ENCODE results near the gene SYVN1.

Gene SYVN1

DNA sequence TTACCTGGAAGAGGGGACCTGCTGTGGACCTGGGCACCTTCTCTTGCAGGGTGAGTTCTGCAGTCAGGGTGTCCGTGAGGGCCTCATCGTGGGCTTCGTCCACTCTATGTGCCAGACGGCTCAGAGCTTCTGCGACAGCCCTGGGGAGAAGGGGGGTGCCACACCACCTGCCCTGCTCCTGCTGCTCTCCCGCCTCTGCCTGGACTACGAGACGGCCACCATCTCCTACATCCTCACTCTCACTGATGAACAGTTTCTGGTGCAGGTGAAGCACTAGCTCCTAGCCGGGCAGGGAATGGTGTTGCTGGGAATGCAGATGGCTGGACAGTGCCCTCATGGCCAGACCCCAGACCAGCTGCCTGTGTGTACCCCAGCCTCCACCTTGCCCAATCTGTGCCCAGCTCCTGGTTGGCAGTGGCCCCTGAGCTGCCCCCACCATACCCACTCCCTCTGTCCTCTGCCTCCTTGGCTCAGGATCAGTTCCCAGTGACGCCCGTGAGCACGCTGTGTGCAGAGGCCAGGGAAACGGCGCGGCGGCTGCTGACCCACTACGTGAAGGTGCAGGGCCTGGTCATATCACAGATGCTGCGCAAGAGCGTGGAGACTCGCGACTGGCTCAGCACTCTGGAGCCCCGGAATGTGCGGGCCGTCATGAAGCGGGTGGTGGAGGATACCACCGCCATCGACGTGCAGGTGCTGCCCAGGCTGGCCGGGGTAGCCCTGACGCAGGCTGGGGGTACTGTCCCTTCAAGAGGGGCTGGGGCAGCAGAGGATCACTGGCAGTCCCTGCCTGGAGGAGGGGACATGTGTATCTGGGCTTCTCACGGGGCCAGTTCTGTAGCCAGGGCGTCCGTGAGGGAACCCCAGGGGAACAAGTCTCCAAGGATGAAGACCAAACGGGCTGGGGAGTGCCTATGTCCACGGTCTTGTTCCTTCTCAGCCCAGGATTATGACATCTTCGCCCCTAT is 24.8 kb downstream of the SYVN1 start:
- H3K4me1 Mint-ChIP-seq (ENCODE audit: low read depth): peaks cover 39% of the 10 kb centered on the region
- intact Hi-C loops (cut with micrococcal nuclease): loop anchor here (10.0 kb wide), 2 partner anchors 145 to 195 kb away; partner anchors contain the start of gene ATG2A
- no peaks in the 10 kb centered on the region for H3K9me3 Mint-ChIP-seq
- no peak overlapping the region for H3K4me3 Mint-ChIP-seq
- peaks cover 56% of the 10 kb centered on the region for H3K36me3 Mint-ChIP-seq (ENCODE audit: low read depth)
- no peak overlapping the region for H3K27ac Mint-ChIP-seq
- H3K27me3 Mint-ChIP-seq: peaks cover 26% of the 10 kb centered on the region

- peaks cover 39% of the 10 kb centered on the region for H3K4me1 Mint-ChIP-seq (ENCODE audit: low read depth)
- no peak overlapping the region for H3K4me3 Mint-ChIP-seq
- H3K27ac Mint-ChIP-seq: no peak overlapping the region
- intact Hi-C loops (cut with micrococcal nuclease): no loop called here
- peaks cover 58% of the 10 kb centered on the region for H3K36me3 Mint-ChIP-seq (ENCODE audit: low read depth)
- H3K9me3 Mint-ChIP-seq: no peaks in the 10 kb centered on the region
- peaks cover 16% of the 10 kb centered on the region for H3K27me3 Mint-ChIP-seq
These were observed 25.7 kb downstream of the SYVN1 start for GRCh38 chr11:65108469-65109123.

DNA sequence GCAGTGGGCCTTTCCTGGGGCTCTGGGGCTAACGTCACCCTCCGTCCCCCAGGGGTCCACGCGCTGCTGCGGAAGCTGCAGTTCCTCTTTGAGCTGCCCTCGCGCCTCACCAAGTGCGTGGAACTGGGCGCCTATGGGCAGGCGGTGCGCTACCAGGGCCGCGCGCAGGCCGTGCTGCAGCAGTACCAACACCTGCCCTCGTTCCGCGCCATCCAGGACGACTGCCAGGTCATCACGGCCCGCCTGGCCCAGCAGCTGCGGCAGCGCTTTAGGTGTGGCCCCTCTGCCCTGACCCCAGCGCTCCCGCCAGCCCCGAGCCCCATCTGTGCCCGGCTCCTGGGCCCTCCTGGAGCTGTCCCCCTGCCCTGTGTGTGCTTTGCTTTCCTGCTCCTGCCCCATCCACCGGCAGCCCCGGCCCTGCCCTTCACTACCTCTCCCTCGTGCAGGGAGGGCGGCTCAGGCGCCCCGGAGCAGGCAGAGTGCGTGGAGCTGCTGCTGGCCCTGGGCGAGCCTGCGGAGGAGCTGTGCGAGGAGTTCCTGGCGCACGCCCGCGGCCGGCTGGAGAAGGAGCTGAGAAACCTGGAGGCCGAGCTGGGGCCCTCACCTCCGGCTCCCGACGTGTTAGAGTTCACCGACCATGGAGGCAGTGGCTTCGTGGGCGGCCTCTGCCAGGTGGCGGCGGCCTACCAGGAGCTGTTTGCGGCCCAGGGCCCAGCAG is 26.4 kb downstream of the SYVN1 start:
- Mint-ChIP-seq H3K36me3 (ENCODE audit: low read depth) (peaks cover 58% of the 10 kb centered on the region), H3K27me3 (peaks cover 9% of the 10 kb centered on the region), H3K9me3 (no peaks in the 10 kb centered on the region)

GRCh38 chr11:65107078-65107477 is 27.2 kb downstream of the SYVN1 start:
- peaks cover 58% of the 10 kb centered on the region for H3K36me3 Mint-ChIP-seq (ENCODE audit: low read depth)
- no peaks in the 10 kb centered on the region for H3K9me3 Mint-ChIP-seq
- no peak overlapping the region for H3K27ac Mint-ChIP-seq
- peaks cover 4% of the 10 kb centered on the region for H3K27me3 Mint-ChIP-seq
- H3K4me1 Mint-ChIP-seq (ENCODE audit: low read depth): peaks cover 25% of the 10 kb centered on the region
- intact Hi-C loops (cut with micrococcal nuclease): no loop called here
- no peak overlapping the region for H3K4me3 Mint-ChIP-seq

More for the DNA sequence above, 26.4 kb downstream of the SYVN1 start:
- Mint-ChIP-seq H3K27ac (no peak overlapping the region), H3K4me1 (ENCODE audit: low read depth) (peaks cover 32% of the 10 kb centered on the region), H3K4me3 (no peak overlapping the region)
- intact Hi-C loops (cut with micrococcal nuclease): no loop called here

GRCh38 chr11:65104628-65105027 is 29.7 kb downstream of the SYVN1 start:
- Mint-ChIP-seq H3K27ac (no peak overlapping the region), H3K4me3 (no peak overlapping the region), H3K4me1 (ENCODE audit: low read depth) (peaks cover 6% of the 10 kb centered on the region), H3K27me3 (no peaks in the 10 kb centered on the region), H3K36me3 (ENCODE audit: low read depth) (peaks cover 52% of the 10 kb centered on the region), H3K9me3 (no peaks in the 10 kb centered on the region)
- intact Hi-C loops (cut with micrococcal nuclease): no loop called here

DNA sequence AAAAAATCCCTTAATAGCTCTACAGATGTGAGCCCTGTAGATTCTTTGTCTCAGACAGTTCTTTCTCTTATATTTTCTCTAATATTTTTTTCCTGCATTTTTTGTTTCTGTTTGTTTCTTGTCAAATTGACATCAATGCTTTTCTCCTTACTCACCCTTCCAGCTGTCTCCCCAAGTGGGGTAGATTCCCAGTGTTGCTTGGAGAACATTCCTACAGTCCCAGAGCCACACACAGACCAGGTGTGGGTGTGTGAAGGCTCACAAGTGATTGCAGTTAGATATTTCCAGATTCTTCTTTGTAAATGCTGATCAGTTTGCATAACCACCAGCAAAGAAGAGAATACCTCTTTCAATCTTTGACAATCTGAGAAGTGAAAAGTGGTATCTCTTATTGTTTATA is 30.8 kb downstream of the SYVN1 start:
- Mint-ChIP-seq H3K4me1 (ENCODE audit: low read depth) (peaks cover 13% of the 10 kb centered on the region), H3K27me3 (no peaks in the 10 kb centered on the region), H3K27ac (no peak overlapping the region), H3K4me3 (no peak overlapping the region), H3K36me3 (ENCODE audit: low read depth) (peaks cover 48% of the 10 kb centered on the region), H3K9me3 (no peaks in the 10 kb centered on the region)
- intact Hi-C loops (cut with micrococcal nuclease): no loop called here

DNA sequence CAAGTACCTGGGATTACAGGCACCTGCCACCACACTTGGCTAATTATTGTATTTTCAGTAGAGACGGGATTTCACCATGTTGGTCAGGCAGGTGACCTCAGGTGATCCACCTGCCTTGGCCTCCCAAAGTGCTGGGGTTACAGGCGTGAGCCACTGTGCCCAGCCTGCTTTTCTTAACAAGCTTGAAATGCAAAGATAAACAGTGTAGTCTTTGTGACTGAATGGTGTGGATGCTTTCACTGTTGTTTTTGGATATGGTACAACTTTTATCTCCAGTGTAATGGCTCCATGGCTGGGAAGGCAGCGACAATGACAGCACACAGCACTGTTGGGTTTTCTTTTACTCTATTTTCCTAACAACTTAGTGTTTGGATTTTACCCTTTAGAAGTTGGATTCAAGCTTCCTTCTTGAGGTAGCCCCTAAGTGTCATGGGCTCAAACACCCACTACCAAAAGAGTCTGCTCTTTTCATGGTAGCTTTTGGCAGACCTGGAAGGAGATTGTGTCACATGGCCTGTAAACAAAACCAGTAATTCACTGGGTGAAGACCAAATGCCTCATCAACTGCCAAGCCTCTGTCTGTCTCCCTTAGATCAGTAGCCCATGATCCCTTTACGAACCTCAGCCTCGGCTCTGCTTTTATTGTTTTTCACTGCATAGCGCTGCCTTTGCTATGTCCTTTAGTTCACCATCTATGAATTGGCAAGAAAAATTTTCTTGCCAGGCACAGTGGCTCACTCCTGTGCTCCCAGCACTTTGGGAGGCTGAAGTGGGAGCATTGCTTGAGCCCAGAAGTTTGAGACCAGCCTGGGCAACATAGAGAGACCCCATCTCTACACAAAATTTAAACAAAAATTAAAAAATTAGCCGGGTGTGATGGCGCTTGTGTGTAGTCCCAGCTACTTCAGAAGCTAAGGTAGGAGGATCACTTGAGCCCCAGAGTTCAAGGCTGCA is 31.9 kb downstream of the SYVN1 start:
- H3K9me3 Mint-ChIP-seq: no peaks in the 10 kb centered on the region
- peaks cover 44% of the 10 kb centered on the region for H3K36me3 Mint-ChIP-seq (ENCODE audit: low read depth)
- no peak overlapping the region for H3K4me3 Mint-ChIP-seq
- no peaks in the 10 kb centered on the region for H3K27me3 Mint-ChIP-seq
- intact Hi-C loops (cut with micrococcal nuclease): no loop called here
- H3K4me1 Mint-ChIP-seq (ENCODE audit: low read depth): peaks cover 13% of the 10 kb centered on the region
- no peak overlapping the region for H3K27ac Mint-ChIP-seq

GRCh38 chr11:65100674-65101350 is 33.5 kb downstream of the SYVN1 start:
- H3K4me1 Mint-ChIP-seq (ENCODE audit: low read depth): peaks cover 14% of the 10 kb centered on the region
- peaks cover 27% of the 10 kb centered on the region for H3K36me3 Mint-ChIP-seq (ENCODE audit: low read depth)
- no peaks in the 10 kb centered on the region for H3K27me3 Mint-ChIP-seq
- no peaks in the 10 kb centered on the region for H3K9me3 Mint-ChIP-seq
- no peak overlapping the region for H3K27ac Mint-ChIP-seq
- no peak overlapping the region for H3K4me3 Mint-ChIP-seq
- intact Hi-C loops (cut with micrococcal nuclease): no loop called here

GRCh38 chr11:65096926-65097325 is 37.4 kb downstream of the SYVN1 start:
- Mint-ChIP-seq H3K27me3 (no peaks in the 10 kb centered on the region), H3K27ac (peak overlapping the region; percentile 79), H3K4me1 (ENCODE audit: low read depth) (peaks cover 18% of the 10 kb centered on the region), H3K9me3 (no peaks in the 10 kb centered on the region), H3K4me3 (peak overlapping the region; percentile 79), H3K36me3 (ENCODE audit: low read depth) (peaks cover 13% of the 10 kb centered on the region)
- intact Hi-C loops (cut with micrococcal nuclease): loop anchor here (1.0 to 5.0 kb wide), 4 partner anchors 13 to 85 kb away; partner anchors contain the start of genes ARL2, CDCA5, SNX15 and ZFPL1

- Mint-ChIP-seq H3K4me3 (peak within 1 kb of the TSS; percentile 79), H3K9me3 (no peaks in the 10 kb centered on the region), H3K36me3 (ENCODE audit: low read depth) (peaks cover 13% of the 10 kb centered on the region), H3K4me1 (ENCODE audit: low read depth) (peaks cover 18% of the 10 kb centered on the region), H3K27me3 (no peaks in the 10 kb centered on the region), H3K27ac (peak within 1 kb of the TSS; percentile 79)
- intact Hi-C loops (cut with micrococcal nuclease): loop anchor here (1.0 to 5.0 kb wide), 4 partner anchors 12 to 84 kb away; partner anchors contain the start of genes ARL2, CDCA5, SNX15 and ZFPL1
These were observed 38.1 kb downstream of the SYVN1 start, which contains the start of gene VPS51 for GRCh38 chr11:65095974-65096806. VPS51 (plus strand) TSS chr11:65096214; CDS start chr11:65096251, 37 bp downstream.

DNA sequence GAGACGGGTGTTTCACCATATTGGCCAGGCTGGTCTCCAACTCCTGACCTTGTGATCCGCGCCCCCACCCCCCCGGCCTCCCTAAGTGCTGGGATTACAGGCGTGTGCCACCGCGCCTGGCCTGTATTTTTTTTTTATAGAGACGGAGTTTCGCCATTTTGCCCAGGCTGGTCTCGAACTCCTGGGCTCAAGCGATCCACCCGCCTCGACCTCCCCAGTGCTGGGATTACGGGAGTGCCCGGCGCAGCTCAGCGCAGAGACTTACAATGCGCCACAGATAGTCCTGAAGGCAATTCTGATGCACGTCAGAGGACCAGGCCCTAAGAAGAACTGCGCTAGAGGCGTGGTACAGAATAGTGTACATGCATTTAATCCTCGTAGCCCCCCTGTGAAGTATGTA is 38.9 kb downstream of the SYVN1 start:
- Mint-ChIP-seq H3K27ac (peak overlapping the region; percentile 79), H3K36me3 (ENCODE audit: low read depth) (peaks cover 17% of the 10 kb centered on the region), H3K4me1 (ENCODE audit: low read depth) (peaks cover 18% of the 10 kb centered on the region), H3K9me3 (no peaks in the 10 kb centered on the region), H3K4me3 (no peak overlapping the region), H3K27me3 (no peaks in the 10 kb centered on the region)
- intact Hi-C loops (cut with micrococcal nuclease): loop anchor here (5.0 kb wide), 1 partner anchor 83 kb away; the partner anchor contains the start of gene ARL2

- no peak overlapping the region for H3K27ac Mint-ChIP-seq
- intact Hi-C loops (cut with micrococcal nuclease): no loop called here
- peaks cover 52% of the 10 kb centered on the region for H3K36me3 Mint-ChIP-seq (ENCODE audit: low read depth)
- no peaks in the 10 kb centered on the region for H3K9me3 Mint-ChIP-seq
- H3K27me3 Mint-ChIP-seq: no peaks in the 10 kb centered on the region
- H3K4me1 Mint-ChIP-seq (ENCODE audit: low read depth): peaks cover 8% of the 10 kb centered on the region
- H3K4me3 Mint-ChIP-seq: no peak overlapping the region
These were observed 43.7 kb downstream of the SYVN1 start for GRCh38 chr11:65090628-65091027.
